Fibroblast of skin of left quadriceps (primary cell): ENCODE results near the gene CD82.

ENCODE experiments used
- DNase-seq, 2 experiments: peaks; one replicate each; pipeline ENCODE4 v3.0.0-alpha.2; 2013; ENCODE audit warnings: low read depth in 2 of 2

Gene CD82

GRCh38 chr11:44601471-44602370, 36.3 kb downstream of the CD82 start:
- no peak for DNase-seq

- DNase-seq: no peak
Measured at GRCh38 chr11:44602891-44603310, 37.4 kb downstream of the CD82 start.

GRCh38 chr11:44604171-44604581, 38.7 kb downstream of the CD82 start:
- no peak for DNase-seq

- no peak for DNase-seq
Measured at GRCh38 chr11:44605068-44605708, 39.7 kb downstream of the CD82 start.

- DNase-seq: no peak
Measured at GRCh38 chr11:44605965-44606364, 40.5 kb downstream of the CD82 start.

- no peak for DNase-seq
Measured at GRCh38 chr11:44606472-44606871, 41.0 kb downstream of the CD82 start.

- DNase-seq: no peak
Measured at GRCh38 chr11:44607319-44607962, 42.0 kb downstream of the CD82 start.

- no peak for DNase-seq
Measured at GRCh38 chr11:44607987-44608386, 42.5 kb downstream of the CD82 start.

- no peak for DNase-seq
Measured at GRCh38 chr11:44608651-44608990, 43.2 kb downstream of the CD82 start.

DNA sequence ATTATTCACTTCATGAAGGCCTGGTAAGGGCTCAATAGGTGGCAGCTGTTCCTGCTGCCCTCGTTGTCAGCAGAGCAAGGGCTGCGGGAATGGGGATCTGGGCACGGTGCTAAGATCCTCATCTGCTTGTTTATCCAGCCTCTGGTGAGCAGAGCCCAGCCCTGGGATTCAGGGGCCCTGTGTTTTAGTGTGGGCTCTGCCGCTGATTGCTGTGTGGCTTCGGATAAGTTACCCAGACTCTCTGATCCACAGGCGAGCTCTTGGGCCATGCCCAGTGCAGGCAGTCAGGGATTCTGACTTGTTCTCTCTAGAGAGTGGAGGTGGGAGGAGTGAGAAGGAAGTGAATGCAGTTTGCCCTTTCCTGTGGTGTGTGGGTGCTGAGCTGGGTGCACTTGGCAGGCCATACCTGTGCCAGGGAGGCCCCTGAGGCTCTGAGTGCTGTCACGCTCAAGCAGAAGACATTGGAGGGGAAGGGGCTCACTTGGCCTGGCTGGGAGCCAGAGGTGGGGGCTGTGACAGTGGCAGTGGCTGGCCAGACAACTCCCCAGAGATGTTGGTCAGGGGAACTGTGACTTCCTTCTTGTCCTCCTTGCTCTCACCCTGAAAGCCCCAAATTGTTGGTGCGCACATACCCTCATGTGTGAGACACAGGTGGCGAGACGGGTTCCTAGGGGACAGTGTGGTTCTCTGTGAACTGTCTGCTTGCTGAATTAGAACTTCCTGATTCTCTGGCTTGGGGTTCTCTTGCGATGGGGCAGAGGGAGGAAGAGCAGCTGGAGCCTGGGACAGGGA, 43.7 kb downstream of the CD82 start:
- DNase-seq: no peak

GRCh38 chr11:44609783-44610155, 44.3 kb downstream of the CD82 start:
- no peak for DNase-seq

DNA sequence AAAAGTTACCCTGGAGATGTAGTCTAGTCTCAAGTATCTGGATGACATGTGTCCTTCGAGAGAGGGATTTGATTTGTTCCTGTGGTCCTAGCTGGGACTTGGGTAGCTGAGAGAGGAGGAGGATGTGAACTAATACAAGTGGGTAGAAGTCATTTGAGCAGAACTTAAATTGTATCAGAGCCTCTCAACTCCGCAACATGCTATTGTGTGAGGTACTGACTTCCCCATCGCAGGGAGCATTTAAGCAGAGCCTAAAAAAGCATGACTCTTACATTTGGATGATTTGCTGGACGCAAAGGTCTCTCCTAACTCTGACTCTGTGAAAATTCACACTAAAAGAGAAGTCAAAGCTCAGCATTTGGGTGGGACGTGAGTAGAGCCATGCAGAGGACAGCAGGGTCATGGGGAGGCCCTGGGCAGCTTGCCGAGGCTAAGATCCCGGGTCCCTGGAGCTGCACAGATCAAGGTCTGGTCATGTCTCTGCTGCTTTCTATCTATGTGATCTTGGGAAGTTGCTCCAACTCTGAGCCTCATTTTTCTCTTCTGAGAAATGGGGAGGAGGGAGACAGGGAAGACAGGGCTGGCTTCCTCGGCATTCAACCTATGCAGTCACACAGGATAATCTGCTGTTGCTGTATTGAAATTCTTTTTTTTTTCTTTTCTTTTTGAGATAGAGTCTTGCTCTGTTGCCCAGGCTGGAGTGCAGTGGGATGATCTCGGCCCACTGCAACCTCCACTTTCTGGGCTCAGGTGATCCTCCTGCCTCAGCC, 44.9 kb downstream of the CD82 start:
- no peak for DNase-seq

GRCh38 chr11:44611088-44611487, 45.6 kb downstream of the CD82 start:
- DNase-seq: no peak

DNA sequence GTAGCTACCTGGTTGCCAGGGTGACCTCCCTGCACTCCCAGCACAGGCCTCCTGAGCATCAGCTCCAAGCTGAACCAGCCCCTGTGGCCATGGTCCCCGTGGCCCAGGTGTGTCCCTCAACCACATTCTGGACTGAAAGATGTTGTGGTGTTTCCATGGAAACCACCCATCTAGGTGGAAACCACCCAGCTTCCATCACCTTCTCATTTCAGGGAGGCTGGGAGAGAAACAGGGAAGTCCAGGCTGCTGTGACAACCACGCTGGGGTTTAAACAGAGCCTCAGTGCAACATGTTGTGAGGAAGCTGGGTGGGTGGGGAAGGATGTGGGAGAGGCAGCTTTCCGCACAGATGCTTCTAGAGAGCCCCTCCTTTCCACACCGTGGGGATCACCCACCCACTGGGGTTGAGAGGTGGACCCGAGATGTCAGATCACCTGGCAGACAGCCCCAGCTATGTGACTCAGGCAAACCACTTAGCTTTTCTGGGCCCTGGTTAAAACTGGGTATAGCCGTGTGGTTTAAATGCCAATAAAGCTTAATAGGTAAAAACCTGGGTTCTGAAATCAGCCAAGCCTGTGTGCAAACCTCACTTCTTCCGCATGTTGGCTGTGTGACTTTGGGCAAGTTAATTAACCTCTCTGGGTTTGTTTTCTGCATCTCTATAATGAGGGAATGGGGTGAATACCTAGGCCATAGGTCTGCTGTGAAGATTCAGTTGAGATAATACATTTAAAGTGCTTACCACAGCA, 46.4 kb downstream of the CD82 start:
- DNase-seq: no peak

- DNase-seq: no peak
Measured at GRCh38 chr11:44613153-44613552, 47.7 kb downstream of the CD82 start.

- DNase-seq: no peak
Measured at GRCh38 chr11:44614281-44614775, 48.9 kb downstream of the CD82 start.

GRCh38 chr11:44615041-44615755, 49.7 kb downstream of the CD82 start:
- no peak for DNase-seq

DNA sequence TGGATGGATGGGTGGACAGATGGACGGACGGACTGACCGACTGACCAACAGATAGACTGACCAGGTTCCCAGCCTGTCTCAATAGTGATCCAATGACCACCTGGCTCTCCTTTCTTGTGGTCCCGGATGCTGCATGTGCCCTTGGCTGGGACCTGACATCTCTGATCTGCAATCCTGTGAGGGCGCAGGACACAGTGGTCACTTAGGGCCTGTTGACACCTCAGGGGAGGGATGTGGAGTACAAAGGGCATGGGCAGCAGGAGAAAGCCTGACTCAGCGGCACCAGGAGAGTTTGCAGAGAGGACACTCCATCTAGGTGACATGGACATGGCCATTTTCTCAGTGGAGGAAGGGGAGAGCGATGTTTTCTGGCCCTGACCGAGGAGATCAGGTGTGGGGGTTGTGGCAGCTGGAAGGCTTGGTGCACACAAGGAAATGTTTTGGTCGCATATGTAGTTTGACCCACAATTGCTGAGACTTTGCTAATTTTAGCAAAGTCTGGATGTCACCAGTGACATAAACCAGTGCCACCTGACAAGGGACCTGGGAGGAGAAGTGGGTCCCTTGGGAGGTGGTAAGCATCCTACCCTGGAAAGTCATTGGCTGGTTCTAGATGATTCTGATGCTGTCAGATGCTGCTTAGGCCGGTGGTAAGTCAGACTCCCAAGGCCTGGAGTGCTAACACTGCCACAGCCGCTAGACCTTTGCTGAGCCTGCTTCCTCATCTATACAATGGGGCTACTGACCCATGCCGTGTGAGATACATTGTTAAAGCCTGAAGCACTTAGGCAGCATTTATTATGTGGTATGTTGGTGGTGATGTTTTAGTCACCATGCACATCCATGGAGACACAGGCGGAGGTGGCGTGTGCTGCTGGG, 50.7 kb downstream of the CD82 start:
- no peak for DNase-seq
